Stimulated activated CD8-positive, alpha-beta memory T cell treated with anti-CD3 and anti-CD28 coated beads, Interleukin-15, amount 100 ng/mL, for 4 hours (primary cell): ENCODE results near the gene PNPLA1.
"Not testable (repeated sequence)": the region's sequence is repeated elsewhere in the genome, so short reads cannot be mapped to it uniquely, and the experiment has no call there.

Experiments
- DNase-seq, 2 donors: peaks; one replicate each; pipeline ENCODE4 v3.0.0-alpha.2; 2020; ENCODE audit warnings: low read depth in 2 of 2

The PNPLA1 gene

DNA sequence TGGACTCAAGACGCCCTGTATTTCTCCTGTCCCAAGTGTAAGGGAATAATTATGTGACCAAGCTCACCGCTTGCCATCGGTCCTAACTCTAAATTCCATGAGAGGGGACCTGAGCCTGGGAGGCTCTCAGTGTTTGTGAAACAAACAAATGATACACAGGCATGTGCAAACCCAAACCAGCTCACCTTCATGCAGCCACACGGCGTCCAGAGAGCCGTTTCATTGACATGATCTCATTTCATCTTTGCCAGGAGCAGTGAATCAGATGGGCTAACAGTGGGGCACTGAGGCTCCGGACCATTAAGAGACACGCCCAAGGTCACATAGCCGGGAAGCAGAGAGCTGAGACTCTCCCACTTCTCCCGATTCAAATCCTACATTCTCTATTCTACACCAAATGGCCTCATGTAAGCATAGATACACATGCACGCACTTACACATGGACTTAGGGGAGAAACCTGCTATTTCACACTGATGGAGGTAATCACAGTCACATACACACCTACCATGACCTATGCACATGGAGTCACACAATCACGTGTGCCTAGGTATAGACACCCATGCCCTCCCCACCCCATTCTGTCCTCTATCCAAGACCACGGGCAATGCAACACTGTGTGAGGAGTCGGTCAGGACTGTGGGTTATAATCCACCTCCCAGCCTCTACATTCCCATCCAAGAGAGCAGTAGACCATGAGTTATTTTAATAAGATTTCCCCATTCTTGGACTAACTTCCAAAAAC lies 65.8 kb downstream of the PNPLA1 start:
- no peak for DNase-seq

DNA sequence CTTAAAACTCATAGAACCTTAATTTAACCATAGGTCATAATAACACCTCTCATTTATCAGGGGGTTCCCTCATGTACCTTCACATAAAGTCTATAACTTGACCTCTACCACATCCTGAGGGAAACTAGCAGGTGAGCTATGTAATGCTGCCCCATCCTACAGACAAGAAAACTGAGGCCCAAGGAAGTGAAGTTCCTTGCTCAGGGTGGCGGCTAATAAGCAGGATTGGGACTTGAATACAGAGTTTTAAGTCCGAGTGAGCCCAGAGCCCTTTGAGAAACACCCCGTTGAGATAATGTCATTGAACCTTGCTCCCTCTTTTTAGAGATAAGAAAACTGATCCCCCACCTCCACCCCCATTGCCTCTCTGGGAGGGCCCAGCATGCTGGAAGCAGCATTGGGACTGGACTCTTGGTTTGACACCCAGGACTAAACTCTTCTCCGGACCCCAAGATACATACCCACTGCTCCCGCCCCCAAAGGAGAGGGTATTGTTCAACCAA lies 66.4 kb downstream of the PNPLA1 start:
- DNase-seq = no peak

DNA sequence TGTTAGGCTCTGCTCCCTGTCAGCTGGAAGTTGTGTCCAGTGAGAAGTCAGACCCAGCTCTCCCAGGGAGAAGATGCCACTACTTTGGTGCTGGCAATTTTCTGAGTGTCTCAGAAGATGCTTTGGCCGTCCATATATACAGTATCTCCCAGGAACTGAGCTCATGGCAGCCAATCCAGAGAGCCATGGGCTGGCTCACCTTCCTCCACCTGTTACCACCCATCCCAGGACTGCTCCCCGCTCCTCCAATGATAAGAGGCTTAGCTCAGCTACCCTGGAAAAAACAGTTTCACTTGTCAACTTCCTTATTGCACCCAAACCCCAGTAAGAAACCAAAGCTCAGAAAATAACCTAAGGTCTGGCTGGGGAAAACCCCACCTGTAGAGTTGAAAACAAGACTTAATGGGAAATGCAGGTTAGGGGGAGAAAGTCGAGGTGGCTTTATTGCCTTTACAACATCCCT lies 67.0 kb downstream of the PNPLA1 start, which contains the start of gene BNIP5:
BNIP5 (minus strand) TSS at position 110 of the 463 bp plus-strand sequence. CDS start 6,198 bp downstream, outside the sequence.
- DNase-seq = no peak

DNA sequence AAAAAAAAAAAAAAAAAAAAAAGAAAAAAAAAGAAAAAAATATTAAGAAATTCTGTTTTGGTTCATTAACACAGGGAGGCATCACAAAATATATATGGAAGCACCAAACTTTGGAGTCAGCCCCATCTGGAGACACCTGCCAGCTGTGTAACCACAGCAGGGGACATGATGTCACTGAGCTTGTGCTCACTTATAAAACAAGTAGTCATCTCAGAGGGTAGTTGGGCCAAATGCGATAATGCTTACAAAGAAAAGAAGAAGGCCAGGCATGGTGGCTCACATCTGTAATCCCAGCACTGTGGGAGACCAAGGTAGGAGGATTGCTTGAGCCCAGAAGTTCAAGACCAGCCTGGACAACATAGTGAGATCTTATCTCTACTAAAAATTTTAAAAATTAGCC lies 68.0 kb downstream of the PNPLA1 start:
- no peak for DNase-seq

DNA sequence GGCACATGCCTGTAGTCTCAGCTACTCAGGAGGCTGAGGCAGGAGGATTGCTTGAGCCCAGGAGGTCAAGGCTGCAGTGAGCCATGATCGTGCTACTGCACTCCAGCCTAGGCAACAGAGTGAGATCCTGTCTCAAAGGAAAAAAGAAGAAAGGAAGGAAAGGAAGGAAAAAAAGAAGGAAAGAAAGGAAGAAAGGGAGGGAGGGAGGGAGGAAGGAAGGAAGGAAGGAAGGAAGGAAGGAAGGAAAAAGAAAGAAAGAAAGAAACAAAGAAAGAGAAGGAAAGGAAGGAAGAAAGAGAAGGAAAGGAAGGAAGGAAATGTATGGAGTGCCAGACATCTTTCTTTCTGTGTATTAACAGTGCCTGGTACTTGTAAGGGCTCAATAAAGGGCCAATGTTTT lies 68.4 kb downstream of the PNPLA1 start:
- DNase-seq = not testable (repeated sequence)

DNA sequence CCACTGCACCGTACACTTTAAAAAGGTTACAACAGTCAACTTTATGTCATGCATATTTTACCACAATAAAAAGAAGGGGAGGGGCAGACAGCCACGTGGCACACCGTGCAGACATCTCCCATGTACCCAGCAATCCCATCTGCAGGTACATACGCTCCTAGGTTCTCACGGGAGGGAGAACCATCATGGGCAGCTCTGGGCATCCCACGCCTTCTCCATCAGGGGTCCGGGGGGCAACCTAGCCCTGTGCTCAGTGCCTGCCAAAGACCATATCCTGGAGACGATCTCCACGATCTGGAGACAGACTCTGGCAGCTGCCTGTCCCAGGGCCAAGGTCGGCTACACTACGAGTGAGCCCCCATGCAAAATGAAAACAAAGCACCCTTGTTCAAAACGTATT lies 69.3 kb downstream of the PNPLA1 start:
- DNase-seq = no peak

DNA sequence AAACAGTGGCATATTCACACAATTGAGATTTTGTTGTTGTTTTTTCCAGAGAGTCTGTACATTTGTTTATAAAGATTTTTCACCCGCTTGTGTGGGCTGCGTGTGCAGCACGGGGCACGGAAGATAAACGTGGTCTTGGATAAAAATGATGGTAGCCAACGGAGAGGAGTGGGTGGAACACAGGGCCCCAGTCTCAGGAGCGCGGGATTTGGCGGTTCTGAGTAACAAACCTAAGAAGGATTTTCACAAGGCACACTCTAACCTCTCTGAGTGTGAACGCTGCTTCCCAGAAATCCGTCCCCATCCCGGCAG lies 70.4 kb downstream of the PNPLA1 start:
- DNase-seq = no peak

DNA sequence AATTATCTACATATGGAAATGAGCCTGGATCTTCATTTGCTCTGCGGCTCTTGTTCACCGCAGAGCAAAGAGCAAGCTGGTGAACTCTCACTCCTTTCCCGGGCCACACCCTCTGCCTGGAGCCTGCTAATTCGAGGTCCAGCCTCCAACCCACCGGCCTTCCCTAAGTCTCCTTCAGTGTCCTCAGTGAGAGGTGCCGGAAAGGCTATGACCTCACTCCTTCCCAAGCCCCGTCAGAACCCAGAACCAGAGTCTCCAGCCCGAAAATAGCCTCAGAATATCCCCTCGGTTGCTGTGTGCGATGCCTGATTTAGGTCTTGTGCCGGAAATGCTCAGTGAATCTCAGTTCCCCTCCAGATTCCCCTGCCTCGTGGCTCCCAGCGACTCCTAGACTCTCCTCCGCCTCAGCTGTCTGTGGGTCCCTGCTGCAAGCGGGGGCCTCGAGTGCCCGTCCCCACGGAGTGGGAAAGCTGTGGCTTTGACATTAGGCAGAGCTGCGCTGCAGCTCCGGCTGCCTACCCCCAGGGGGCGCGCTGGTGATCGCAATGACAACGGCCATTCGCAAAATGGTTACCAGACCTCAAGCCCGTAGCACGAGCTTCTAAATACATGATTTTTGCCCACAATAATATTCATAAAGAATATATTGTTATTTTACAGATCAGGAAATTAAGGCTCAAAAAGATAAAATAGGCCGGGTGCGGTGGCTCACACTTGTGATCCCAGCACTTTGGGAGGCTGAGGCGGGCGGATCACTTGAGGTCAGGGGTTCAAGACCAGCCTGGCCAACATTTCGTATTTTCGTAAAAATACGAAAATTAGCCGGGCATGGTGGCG lies 71.0 kb downstream of the PNPLA1 start:
- DNase-seq = peak; percentile 19 to 34

DNA sequence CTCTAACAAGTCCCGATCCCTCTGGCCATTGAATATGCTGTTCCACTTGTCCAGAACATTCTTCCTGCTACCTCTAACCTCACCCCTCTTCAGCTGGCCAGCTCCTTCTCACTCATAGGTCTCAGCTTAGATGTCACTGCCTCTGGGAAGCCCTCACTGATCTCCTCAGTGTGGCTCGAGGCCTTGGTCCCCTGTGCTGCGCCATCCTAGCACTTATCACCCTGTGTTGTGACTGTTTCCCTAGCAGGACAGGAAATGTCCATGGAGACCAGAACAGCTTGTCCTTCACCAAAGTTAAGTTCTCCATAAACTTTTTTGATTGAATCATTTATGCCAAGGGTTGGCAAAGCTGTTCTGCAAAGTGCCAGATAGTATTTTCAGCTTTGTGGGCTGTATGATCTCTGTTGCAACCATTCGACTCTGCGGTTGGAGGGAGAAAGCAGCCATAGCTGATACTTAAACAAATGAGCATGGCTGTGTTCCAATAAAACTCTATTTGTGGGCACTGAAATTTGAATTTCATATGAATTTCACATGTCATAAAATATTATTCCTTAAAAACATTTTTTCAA lies 73.3 kb downstream of the PNPLA1 start:
- DNase-seq = no peak

DNA sequence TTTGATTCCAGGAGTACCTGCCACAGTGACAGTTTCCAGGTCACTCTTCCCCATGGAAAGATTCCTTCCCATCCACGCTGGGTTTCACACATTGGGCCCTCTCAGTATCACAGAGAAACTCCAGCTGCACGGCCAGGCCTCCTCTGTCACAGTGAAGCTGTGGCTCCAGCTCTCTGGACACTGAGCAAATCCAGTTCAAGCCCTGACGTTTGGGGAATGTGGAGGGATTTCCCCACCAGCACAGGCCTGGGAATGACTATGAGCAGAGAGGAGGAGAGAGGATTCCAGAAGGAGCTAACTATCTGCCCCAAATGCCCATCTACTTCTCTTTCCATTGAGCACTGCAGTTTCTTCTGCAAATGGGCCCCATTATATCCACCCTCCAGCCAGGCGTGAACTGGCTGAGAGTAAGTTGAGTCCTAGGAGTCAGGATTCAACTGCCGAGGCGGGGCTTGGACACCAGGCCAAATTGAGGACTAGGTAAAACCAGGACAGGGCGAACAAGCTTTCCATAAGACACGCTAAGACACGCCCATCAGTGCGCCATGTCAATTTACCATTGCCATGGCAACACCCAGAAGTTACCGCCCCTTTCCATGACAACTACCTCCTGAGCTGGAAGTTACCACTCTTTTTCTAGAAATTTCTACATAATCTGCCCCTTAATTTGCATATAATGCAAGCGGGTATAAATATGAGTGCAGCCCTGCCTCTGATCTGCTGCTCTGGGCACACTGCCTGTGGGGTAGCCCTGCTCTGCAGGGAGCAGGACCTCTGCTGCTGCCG lies 76.0 kb downstream of the PNPLA1 start:
- no peak for DNase-seq

DNA sequence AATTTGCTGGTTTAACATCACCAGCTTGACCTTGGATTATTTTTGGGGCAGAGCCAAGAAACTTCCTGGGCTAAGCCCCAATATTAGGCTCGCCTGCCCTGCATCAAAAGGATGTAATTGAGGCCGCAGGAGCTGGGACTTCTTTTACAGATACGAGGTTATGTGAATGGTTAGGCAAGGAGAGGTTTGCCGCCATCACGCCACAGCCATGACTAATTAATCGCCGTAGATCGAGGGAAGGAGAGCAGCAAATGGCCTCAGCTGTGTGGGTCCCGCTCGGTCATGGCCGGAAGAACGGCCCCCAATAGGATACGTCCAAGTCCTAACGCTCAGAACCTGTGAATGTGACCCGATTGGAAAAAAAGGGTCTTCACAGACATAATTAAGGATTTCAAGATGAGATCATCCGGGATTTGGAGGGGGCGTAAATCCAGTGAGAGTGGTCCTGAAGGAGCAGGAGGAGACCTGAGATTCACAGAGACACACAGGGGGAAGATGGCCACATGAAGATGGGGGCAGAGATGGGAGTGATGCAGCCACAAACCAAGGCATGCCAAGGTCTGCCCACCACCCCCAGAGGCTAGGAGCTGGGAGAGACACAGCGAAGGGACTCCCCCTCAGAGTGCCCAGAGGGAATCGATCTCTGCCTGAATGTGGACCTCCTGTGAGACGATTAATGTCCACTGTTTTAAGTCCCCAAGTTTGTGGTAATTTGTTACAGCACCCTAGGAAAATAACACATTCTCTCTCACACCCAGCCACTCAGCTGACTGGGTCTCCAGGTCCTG lies 76.8 kb downstream of the PNPLA1 start:
- DNase-seq = no peak

DNA sequence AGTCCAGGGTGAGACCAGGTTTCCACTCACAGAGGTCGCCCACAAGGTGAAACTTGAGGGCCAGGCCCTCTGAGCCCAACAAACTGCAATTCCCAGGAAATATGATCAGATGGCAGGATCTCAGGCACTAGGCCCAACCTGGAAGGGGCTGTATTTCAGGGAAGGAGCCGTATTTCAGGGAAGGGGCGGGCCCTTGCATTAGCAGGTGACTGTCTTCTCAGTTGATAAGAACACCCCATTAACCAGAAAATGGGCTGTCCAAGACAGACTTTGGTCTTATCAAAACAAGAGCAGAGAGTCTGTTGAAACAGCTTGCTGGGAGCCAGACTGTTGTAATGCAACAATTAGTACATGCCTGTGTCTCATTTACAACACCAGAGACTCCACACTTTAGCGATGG lies 77.8 kb downstream of the PNPLA1 start:
- no peak for DNase-seq

DNA sequence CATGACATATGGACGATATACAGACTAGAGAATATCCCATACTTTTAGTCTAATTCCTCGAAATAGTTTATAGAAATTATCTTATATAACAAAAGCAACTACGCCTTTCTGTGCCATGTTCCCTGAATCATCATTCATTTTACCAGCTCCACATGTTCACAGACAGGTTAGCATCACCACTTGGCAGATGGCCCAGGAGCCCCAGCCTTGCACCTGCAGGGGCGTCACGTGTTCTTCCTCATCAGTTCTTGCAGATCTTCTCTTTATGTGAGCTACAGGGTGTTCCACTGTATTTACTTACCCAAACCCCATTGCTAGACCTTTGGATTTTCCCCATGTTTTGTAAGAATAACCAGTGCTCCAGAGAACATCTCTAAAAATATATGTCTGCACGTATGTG lies 79.4 kb downstream of the PNPLA1 start:
- DNase-seq = no peak

DNA sequence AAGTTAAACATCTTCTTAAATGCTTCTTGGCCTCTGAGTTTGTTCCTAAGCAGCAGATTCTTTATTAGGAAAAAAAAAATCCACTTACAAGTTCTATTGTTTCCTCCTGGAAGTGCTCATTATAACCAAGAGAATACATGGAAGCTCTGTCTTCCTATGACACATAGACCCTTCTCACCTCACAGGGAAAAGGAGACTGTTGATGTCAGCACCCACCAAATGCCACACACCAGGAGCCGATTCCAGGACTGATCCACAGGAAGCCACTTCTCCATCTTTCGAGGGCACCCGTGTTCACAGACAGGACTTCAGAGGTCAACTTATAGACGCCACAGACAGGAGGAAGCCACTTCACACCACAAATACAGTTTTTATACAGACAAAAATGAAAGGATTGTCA lies 80.2 kb downstream of the PNPLA1 start:
- DNase-seq = no peak

DNA sequence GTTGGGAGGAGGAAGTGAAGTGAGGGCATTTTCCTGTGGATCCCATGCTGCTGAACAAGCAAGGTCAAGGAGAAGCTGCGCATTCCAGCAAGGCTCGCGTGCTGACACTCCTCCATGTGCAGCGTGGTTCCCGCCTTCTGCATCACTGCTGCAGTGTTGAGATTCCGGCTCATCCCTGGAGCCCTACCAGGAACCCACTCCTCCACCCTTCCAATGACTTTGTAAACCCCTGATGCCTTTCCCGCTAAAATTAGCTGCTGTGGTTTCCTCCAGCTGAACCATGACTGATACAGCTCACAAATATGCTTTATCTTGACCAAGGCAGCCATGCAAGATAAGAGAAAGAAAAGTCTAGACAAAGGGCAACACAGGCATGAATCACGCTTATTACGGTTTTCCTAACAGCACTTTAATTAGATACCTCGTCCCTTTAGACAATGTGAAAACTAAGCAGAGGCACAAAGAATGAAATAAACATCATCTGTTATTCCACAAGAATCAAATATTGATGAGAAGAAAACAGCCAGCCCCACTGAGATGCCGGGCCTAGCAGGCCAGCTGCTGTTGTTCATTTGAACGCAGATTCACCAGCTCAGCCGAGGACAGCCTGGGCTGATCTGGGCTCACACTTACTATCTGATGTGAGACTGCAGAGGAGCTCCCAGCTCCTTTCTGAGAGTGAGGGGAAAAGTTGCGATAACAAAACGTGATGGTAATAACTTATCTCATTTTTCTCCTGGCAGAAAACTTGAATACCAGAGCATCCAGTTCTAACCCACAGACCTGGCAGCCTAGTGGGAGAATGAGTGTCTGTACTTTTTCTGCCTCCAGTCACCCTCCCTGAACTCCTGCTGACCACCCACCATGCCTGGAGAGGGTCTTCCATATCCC lies 81.1 kb downstream of the PNPLA1 start:
- DNase-seq = no peak

DNA sequence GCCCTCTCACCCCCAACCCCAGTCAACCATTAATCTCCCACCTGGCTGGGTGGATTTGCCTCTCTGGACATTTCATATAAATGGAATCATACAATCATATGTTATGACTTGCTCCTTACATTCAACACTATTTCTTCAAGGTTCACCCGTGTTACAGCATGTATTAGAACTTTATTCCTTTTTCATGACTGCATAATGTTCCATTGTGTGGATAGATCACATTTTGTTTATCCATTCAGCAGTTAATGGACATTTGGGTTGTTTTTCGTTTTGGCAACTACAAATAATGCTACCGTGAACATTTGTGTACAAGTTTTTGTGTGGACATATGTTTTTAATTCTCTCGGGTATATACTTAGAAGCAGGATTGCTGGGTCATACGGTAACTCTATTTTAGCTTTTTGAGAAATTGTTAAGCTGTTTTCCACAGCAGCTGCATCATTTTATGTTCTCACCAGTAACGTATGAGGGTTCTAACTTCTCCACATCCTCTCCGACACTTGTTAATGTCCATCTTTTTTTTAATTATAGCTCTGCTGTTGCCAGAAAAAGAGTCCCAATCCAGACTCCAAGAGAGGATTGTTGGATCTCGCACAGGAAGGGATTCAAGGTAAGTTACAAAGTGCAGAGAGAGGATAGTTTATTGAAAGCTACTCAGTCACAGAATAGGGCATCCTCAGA lies 82.8 kb downstream of the PNPLA1 start:
- no peak for DNase-seq

DNA sequence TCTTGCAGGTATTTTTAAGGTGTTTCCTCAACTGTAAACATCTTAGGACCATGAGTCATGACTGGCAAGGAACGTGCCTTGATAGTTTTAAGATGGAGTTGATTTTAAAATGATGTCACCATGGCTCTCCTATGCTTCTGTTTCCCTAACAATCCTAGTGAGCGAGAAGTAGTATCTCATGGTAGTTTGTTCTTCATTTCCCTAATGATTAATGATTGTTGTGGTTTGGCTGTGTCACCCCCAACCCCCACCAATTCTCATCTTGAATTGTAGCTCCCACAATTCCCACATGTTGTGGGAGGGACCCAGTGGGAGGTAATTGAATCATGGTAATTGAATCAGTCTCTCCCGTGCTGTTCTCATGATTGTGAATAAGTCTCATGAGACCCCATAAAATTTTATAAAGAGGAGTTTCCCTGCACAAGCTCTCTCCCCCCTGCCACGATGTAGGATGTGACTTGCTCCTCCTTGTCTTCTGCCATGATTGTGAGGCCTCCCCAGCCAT lies 83.6 kb downstream of the PNPLA1 start:
- no peak for DNase-seq

DNA sequence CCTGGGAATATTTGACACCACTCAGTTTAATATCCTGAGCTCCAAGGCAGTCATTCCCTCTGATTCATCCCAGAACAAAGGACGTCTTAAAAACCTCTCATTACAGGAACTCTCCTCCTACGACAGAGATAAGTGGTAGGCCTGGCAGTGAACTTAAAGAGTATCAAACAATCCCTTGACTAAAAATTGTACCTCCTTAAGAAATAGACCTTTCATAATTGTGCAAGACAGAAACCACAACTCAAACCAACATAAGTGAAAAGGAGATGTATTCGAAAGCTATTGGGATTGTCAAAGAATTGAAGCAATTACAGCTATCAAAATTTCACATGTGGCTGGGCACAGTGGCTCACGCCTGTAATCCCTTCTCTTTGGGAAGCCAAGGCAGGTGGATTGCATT lies 86.0 kb downstream of the PNPLA1 start:
- no peak for DNase-seq

DNA sequence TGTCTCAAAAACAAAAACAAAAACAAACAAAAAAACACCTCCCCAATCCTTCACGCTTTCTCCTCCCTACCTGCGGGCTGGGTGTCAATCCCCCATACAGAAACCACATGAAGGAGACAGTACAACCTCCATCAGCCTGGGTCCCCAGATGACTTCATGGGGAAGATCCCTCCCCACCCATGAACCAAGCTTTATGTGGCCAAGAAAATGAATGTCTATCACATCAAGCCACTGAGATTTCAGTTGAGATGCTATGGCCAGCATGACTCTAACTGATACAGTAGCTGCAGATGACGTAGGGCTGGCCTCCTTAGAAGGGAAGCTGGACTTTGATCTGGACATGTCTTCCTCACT lies 88.0 kb downstream of the PNPLA1 start:
- no peak for DNase-seq
